Measurements from ENCODE around the gene ASB4.

ASB4 gene

DNA sequence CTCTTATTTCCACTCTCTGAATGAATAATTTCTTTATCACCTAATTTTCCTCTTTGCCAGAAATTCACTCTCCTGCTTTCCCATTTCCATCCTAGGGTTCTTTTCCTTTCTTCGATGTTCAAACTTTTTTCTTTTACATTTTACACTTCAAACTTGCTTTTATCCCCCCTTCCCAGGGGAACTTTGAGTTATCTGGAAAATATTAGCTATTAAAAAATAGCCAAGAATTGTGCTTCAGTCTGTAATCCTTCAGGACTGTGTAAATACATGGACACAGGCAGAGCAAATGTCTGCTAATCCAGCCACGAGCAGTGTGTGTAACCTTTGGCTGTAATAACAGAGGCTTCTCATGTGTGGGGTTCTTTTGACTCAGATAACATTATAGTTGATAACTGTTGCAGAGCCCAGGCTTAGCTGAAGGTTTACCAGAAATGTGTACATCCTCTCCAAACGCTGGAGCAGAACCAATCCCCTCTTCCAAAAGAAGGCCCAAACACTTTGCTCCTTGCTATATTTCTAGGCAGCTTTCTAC, 4.6 kb downstream of the ASB4 start:
- no peak overlapping the region for H3K4me3 ChIP-seq (replicated peaks; ENCODE audit: insufficient read depth, low read length)
- DNase-seq (ENCODE audit: low read depth in 1 of 2, low spot score in 1 of 2), result no peak
- H3K27ac ChIP-seq (replicated peaks), result no peak overlapping the region
- no peaks in the 10 kb centered on the region for H3K27me3 ChIP-seq (ENCODE audit: insufficient read depth, poor library complexity, severe bottlenecking)
- TF ChIP-seq, protein P1, sequence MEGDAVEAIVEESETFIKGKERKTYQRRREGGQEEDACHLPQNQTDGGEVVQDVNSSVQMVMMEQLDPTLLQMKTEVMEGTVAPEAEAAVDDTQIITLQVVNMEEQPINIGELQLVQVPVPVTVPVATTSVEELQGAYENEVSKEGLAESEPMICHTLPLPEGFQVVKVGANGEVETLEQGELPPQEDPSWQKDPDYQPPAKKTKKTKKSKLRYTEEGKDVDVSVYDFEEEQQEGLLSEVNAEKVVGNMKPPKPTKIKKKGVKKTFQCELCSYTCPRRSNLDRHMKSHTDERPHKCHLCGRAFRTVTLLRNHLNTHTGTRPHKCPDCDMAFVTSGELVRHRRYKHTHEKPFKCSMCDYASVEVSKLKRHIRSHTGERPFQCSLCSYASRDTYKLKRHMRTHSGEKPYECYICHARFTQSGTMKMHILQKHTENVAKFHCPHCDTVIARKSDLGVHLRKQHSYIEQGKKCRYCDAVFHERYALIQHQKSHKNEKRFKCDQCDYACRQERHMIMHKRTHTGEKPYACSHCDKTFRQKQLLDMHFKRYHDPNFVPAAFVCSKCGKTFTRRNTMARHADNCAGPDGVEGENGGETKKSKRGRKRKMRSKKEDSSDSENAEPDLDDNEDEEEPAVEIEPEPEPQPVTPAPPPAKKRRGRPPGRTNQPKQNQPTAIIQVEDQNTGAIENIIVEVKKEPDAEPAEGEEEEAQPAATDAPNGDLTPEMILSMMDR (IDR thresholded peaks at IDR 0.05; ENCODE audit: insufficient read depth, low read length), result no peak
- TF ChIP-seq POLR2AphosphoS5 (IDR thresholded peaks at IDR 0.05; ENCODE audit: low read depth) (no peak), GABPA (IDR thresholded peaks at IDR 0.05; ENCODE audit: low read depth) (no peak), SPI1 (IDR thresholded peaks at IDR 0.05; ENCODE audit: borderline replicate concordance, low read depth) (no peak)
- TF ChIP-seq, protein P2, sequence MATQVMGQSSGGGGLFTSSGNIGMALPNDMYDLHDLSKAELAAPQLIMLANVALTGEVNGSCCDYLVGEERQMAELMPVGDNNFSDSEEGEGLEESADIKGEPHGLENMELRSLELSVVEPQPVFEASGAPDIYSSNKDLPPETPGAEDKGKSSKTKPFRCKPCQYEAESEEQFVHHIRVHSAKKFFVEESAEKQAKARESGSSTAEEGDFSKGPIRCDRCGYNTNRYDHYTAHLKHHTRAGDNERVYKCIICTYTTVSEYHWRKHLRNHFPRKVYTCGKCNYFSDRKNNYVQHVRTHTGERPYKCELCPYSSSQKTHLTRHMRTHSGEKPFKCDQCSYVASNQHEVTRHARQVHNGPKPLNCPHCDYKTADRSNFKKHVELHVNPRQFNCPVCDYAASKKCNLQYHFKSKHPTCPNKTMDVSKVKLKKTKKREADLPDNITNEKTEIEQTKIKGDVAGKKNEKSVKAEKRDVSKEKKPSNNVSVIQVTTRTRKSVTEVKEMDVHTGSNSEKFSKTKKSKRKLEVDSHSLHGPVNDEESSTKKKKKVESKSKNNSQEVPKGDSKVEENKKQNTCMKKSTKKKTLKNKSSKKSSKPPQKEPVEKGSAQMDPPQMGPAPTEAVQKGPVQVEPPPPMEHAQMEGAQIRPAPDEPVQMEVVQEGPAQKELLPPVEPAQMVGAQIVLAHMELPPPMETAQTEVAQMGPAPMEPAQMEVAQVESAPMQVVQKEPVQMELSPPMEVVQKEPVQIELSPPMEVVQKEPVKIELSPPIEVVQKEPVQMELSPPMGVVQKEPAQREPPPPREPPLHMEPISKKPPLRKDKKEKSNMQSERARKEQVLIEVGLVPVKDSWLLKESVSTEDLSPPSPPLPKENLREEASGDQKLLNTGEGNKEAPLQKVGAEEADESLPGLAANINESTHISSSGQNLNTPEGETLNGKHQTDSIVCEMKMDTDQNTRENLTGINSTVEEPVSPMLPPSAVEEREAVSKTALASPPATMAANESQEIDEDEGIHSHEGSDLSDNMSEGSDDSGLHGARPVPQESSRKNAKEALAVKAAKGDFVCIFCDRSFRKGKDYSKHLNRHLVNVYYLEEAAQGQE (IDR thresholded peaks at IDR 0.05; ENCODE audit: insufficient replicate concordance, low read depth), result no peak

DNA sequence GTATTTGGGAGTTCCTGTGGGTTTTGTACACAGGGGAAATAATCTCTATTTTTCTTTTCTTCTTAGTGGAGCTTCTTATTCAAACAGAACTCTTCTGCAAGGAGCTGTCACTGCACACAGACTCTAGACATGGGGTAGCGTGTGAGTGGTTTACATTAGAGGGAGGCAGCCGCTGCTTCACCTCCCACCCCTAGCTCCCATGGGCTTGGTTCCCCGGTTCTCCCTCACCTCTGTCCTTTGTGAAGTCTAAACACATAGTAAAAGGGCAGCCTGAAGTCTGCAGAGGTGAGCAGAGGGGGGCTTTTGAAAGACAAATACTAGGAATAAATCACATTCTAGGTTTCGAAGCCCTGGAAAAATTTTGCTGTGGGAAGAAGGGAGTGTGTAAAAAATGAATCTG, 5.5 kb downstream of the ASB4 start:
- no peak for DNase-seq (ENCODE audit: low read depth in 1 of 2, low spot score in 1 of 2)

DNA sequence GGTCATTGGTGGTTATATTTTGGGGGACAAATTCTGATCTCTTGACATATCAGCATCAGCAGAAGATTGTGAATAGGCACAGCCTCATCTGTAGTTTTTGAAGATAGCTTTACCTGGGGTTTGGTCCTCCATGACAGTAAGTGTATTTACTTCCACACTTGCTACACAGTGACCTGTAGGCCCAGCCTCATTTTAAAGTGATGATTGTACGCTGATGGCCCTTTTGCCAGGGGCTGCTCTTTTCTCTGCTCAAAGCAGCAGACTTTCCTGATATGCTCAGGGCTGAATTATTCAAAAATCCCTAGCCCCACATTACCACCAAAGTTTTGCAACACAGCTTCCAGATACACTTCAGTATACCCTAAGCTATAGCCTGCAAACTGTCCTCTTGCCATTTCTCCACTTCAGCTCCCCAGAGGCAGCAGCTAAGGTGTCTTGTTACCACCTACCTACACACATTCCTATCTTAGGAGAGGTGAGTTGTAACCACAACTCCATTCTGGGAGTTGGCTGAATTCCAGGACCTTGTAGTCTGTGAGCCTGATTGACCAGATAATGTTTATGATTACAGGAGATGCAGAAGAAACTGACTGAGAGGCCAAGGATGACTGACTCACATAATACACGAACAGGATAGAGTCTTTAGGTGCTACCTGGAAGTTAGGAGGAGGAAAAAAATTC, 6.0 kb downstream of the ASB4 start:
- Histone ChIP-seq H3K27ac (replicated peaks) (no peak overlapping the region), H3K27me3 (ENCODE audit: insufficient read depth, poor library complexity, severe bottlenecking) (no peaks in the 10 kb centered on the region), H3K4me3 (replicated peaks; ENCODE audit: insufficient read depth, low read length) (no peak overlapping the region)
- TF ChIP-seq, protein P2 (IDR thresholded peaks at IDR 0.05; ENCODE audit: insufficient replicate concordance, low read depth), result no peak
- TF ChIP-seq, protein P1 (IDR thresholded peaks at IDR 0.05; ENCODE audit: insufficient read depth, low read length), result no peak
- no peak for TF ChIP-seq SPI1 (IDR thresholded peaks at IDR 0.05; ENCODE audit: borderline replicate concordance, low read depth)
- TF ChIP-seq POLR2AphosphoS5 (IDR thresholded peaks at IDR 0.05; ENCODE audit: low read depth), result no peak
- no peak for TF ChIP-seq GABPA (IDR thresholded peaks at IDR 0.05; ENCODE audit: low read depth)
- no peak for DNase-seq (ENCODE audit: low read depth in 1 of 2, low spot score in 1 of 2)

More for the DNA sequence above, 5.5 kb downstream of the ASB4 start:
- no peaks in the 10 kb centered on the region for H3K27me3 ChIP-seq (ENCODE audit: insufficient read depth, poor library complexity, severe bottlenecking)
- no peak overlapping the region for H3K27ac ChIP-seq (replicated peaks)
- TF ChIP-seq, protein P2 (IDR thresholded peaks at IDR 0.05; ENCODE audit: insufficient replicate concordance, low read depth), result no peak
- TF ChIP-seq, protein P1 (IDR thresholded peaks at IDR 0.05; ENCODE audit: insufficient read depth, low read length), result no peak
- no peak for TF ChIP-seq POLR2AphosphoS5 (IDR thresholded peaks at IDR 0.05; ENCODE audit: low read depth)
- no peak for TF ChIP-seq SPI1 (IDR thresholded peaks at IDR 0.05; ENCODE audit: borderline replicate concordance, low read depth)
- TF ChIP-seq GABPA (IDR thresholded peaks at IDR 0.05; ENCODE audit: low read depth), result no peak
- H3K4me3 ChIP-seq (replicated peaks; ENCODE audit: insufficient read depth, low read length), result no peak overlapping the region

Measured in HL-60 (cell line).